ENCODE measurements around the gene PSMD5. TPM values are rescaled to one million over a fixed set of nuclear protein-coding genes. Genes with fewer than 3 reads are reported as not detected.

PSMD5 gene
- total RNA-seq, 3 donors from 2014 or later (not counting 1 experiment from before 2014, with no cell fraction given): 24.6 to 41.2 (median 37.1) TPM

DNA sequence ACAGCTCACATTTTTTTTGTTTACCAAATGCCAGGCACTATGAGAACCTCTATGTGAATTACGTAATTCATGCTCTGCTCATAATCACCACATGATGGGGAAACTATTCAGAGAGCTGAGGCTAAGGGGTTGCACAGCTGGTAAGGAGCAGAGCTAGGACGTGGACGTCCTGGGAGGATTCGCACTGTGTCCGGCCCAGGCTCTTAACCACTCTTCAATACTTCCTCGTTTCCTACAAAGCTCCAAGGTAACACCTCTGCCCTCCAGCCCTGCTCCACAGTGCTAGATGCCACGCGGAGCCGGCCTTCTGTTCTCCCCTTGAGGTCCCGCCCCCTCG is 25.6 kb upstream of the PSMD5 start:
- TF ChIP-seq, protein P1, sequence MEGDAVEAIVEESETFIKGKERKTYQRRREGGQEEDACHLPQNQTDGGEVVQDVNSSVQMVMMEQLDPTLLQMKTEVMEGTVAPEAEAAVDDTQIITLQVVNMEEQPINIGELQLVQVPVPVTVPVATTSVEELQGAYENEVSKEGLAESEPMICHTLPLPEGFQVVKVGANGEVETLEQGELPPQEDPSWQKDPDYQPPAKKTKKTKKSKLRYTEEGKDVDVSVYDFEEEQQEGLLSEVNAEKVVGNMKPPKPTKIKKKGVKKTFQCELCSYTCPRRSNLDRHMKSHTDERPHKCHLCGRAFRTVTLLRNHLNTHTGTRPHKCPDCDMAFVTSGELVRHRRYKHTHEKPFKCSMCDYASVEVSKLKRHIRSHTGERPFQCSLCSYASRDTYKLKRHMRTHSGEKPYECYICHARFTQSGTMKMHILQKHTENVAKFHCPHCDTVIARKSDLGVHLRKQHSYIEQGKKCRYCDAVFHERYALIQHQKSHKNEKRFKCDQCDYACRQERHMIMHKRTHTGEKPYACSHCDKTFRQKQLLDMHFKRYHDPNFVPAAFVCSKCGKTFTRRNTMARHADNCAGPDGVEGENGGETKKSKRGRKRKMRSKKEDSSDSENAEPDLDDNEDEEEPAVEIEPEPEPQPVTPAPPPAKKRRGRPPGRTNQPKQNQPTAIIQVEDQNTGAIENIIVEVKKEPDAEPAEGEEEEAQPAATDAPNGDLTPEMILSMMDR (IDR thresholded peaks at IDR 0.05): no peak
- Histone ChIP-seq H3K4me3 (ENCODE audit: low read length) (peak overlapping the region; percentile 44), H3K9me3 (ENCODE audit: control insufficient read depth, insufficient read depth, low read length) (no peaks in the 10 kb centered on the region), H3K36me3 (ENCODE audit: control insufficient read depth, insufficient read depth, low read length) (peaks cover 22% of the 10 kb centered on the region), H3K27ac (ENCODE audit: low read length) (peak overlapping the region; percentile 68), H3K27me3 (ENCODE audit: control insufficient read depth, insufficient read depth, low read length) (no peaks in the 10 kb centered on the region), H3K4me1 (ENCODE audit: control insufficient read depth, insufficient read depth, low read length) (peaks cover 16% of the 10 kb centered on the region)
- ATAC-seq (peak; percentile 32 to 52 (median 35)), DNase-seq (no peak)
- Mint-ChIP-seq H3K9me3 (no peaks in the 10 kb centered on the region), H3K36me3 (no peaks in the 10 kb centered on the region), H3K27ac (peak overlapping the region; percentile 92 to 94), H3K4me3 (peak overlapping the region; percentile 59), H3K4me1 (peaks cover 4 to 17% of the 10 kb centered on the region in 2 donors), H3K27me3 (ENCODE audit: low read depth in 2 of 2) (no peaks in the 10 kb centered on the region)
- 20% methylated on average over 11 of the region's 11 CpGs for WGBS (ENCODE audit: insufficient coverage)
- intact Hi-C loops (cut with micrococcal nuclease): loop anchor here (1.0 to 2.0 kb wide), 2 partner anchors 25 to 56 kb away; no protein-coding TSS in a partner anchor

DNA sequence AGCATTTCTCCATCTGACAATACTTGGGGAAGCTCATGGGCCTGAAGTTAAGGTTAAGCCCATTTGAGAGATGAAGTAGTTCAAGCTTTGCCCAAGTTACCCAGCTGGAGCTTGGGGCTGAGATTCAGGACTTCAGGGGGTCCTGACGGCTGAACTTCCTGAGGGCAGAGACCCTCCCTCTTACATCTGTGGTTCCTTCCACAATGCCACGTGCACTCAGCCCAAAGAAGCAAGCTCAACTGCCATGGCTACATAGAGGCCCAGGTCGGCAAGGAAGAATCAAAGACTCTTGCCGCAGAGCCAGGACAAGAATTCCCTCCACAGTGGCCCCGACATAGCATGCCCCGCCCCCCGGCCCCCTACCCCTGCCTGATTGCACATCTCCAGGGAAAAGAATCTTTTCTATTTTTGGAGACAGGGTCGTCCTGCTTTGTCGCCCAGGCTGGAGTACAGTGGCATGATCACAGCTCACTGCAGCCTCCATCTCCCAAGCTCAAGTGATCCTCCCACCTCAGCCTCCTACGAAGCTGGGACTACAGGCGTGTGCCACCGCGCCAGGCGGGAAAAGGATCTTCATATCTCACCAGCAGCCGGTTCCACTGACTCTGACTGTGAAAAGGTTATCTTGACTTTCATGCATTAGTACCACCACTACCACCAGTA is 25.1 kb upstream of the PSMD5 start:
- H3K9me3 ChIP-seq (ENCODE audit: control insufficient read depth, insufficient read depth, low read length): no peaks in the 10 kb centered on the region
- H3K4me1 ChIP-seq (ENCODE audit: control insufficient read depth, insufficient read depth, low read length): peaks cover 16% of the 10 kb centered on the region
- TF ChIP-seq, protein P1 (IDR thresholded peaks at IDR 0.05): no peak
- no peaks in the 10 kb centered on the region for H3K27me3 ChIP-seq (ENCODE audit: control insufficient read depth, insufficient read depth, low read length)
- H3K36me3 ChIP-seq (ENCODE audit: control insufficient read depth, insufficient read depth, low read length): peaks cover 22% of the 10 kb centered on the region
- peak overlapping the region; percentile 68 for H3K27ac ChIP-seq (ENCODE audit: low read length)
- Mint-ChIP-seq H3K27ac (peak overlapping the region; percentile 92 to 94), H3K4me3 (peak overlapping the region; percentile 59), H3K9me3 (no peaks in the 10 kb centered on the region), H3K27me3 (ENCODE audit: low read depth in 2 of 2) (no peaks in the 10 kb centered on the region), H3K4me1 (peaks cover 4 to 15% of the 10 kb centered on the region in 2 donors), H3K36me3 (no peaks in the 10 kb centered on the region)
- WGBS (ENCODE audit: insufficient coverage): 96% methylated on average over 15 of the region's 15 CpGs
- no peak for DNase-seq
- intact Hi-C loops (cut with micrococcal nuclease): loop anchor here (1.0 to 2.0 kb wide), 2 partner anchors 25 to 57 kb away; no protein-coding TSS in a partner anchor
- peak overlapping the region; percentile 44 for H3K4me3 ChIP-seq (ENCODE audit: low read length)
- ATAC-seq: no peak

DNA sequence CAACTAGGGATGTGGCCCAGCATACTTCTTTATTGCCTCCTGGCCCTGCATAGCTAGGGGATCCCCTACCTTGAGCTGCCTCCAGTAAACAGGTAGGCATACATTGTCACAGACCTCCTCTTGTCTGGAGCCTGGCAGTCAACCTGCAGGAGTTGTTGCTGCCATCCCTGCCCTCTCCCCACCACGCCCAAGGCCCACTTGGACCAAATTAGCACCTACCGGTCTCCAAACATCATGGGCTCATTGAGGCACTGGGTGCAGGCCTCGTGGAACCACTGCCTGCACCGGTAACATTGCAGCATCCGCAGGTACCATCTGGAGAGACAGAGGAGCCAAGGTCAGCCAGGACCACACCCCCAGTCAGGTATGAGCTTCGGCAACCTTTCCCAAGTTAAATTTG is 23.9 kb upstream of the PSMD5 start:
- H3K4me1 ChIP-seq (ENCODE audit: control insufficient read depth, insufficient read depth, low read length): peaks cover 16% of the 10 kb centered on the region
- Mint-ChIP-seq H3K36me3 (no peaks in the 10 kb centered on the region), H3K27me3 (ENCODE audit: low read depth in 2 of 2) (no peaks in the 10 kb centered on the region), H3K9me3 (no peaks in the 10 kb centered on the region), H3K27ac (peak overlapping the region in 1 of 2 donors; percentile 8), H3K4me3 (no peak overlapping the region), H3K4me1 (peaks cover 4 to 16% of the 10 kb centered on the region in 2 donors)
- H3K4me3 ChIP-seq (ENCODE audit: low read length): no peak overlapping the region
- no peaks in the 10 kb centered on the region for H3K27me3 ChIP-seq (ENCODE audit: control insufficient read depth, insufficient read depth, low read length)
- WGBS (ENCODE audit: insufficient coverage): 95% methylated on average over 6 of the region's 6 CpGs
- peaks cover 33% of the 10 kb centered on the region for H3K36me3 ChIP-seq (ENCODE audit: control insufficient read depth, insufficient read depth, low read length)
- no peak overlapping the region for H3K27ac ChIP-seq (ENCODE audit: low read length)
- DNase-seq (no peak), ATAC-seq (no peak)
- intact Hi-C loops (cut with micrococcal nuclease): no loop called here
- TF ChIP-seq, protein P1 (IDR thresholded peaks at IDR 0.05): no peak
- H3K9me3 ChIP-seq (ENCODE audit: control insufficient read depth, insufficient read depth, low read length): no peaks in the 10 kb centered on the region

DNA sequence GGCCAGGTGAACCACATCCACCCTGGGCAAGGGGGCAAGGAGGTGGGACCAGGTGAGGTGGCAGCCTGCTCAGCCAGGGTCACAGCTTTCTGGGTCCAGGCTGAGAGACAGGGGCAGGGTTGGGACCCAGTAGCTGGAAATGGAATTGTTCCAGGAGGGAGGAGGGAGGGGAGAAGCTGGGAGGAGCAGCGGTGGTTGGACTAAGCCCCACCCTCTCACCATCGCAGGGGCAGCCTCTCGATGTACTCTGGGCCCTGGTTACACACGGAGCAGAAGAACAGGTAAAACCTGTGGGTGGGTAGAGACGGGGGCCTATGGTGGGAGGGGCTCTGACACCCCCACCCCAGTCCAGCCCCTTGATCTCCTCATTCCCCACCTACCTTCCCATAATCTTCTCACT is 23.1 kb upstream of the PSMD5 start:
- no peaks in the 10 kb centered on the region for H3K27me3 ChIP-seq (ENCODE audit: control insufficient read depth, insufficient read depth, low read length)
- H3K36me3 Mint-ChIP-seq: peaks cover 2% of the 10 kb centered on the region
- peaks cover 4 to 16% of the 10 kb centered on the region in 2 donors for H3K4me1 Mint-ChIP-seq
- H3K4me3 ChIP-seq (ENCODE audit: low read length): no peak overlapping the region
- H3K27me3 Mint-ChIP-seq (ENCODE audit: low read depth in 2 of 2): no peaks in the 10 kb centered on the region
- no peak overlapping the region for H3K4me3 Mint-ChIP-seq
- no peak overlapping the region for H3K27ac Mint-ChIP-seq
- peaks cover 16% of the 10 kb centered on the region for H3K4me1 ChIP-seq (ENCODE audit: control insufficient read depth, insufficient read depth, low read length)
- H3K36me3 ChIP-seq (ENCODE audit: control insufficient read depth, insufficient read depth, low read length): peaks cover 41% of the 10 kb centered on the region
- intact Hi-C loops (cut with micrococcal nuclease): no loop called here
- DNase-seq (no peak), ATAC-seq (no peak)
- no peak overlapping the region for H3K27ac ChIP-seq (ENCODE audit: low read length)
- TF ChIP-seq, protein P1 (IDR thresholded peaks at IDR 0.05): no peak
- no peaks in the 10 kb centered on the region for H3K9me3 ChIP-seq (ENCODE audit: control insufficient read depth, insufficient read depth, low read length)
- 100% methylated on average over 3 of the region's 5 CpGs for WGBS (ENCODE audit: insufficient coverage)
- H3K9me3 Mint-ChIP-seq: no peaks in the 10 kb centered on the region

Data from natural killer cell (primary cell).